Measurements from ENCODE around the gene TNFAIP8. TPM values are rescaled to one million over a fixed set of nuclear protein-coding genes. Genes with fewer than 3 reads are reported as not detected.

The TNFAIP8 gene
- total RNA-seq, 3 donors from 2014 or later (not counting 1 experiment from before 2014, with no cell fraction given) = 47.6 to 87.5 (median 76.3) TPM

GRCh38 chr5:119322948-119323537 is 32.8 kb upstream of the TNFAIP8 start:
- Mint-ChIP-seq H3K27ac (peak overlapping the region; percentile 68 to 71), H3K27me3 (ENCODE audit: low read depth in 2 of 2) (no peaks in the 10 kb centered on the region), H3K4me1 (peaks cover 75 to 82% of the 10 kb centered on the region in 2 donors), H3K4me3 (no peak overlapping the region), H3K36me3 (no peaks in the 10 kb centered on the region), H3K9me3 (no peaks in the 10 kb centered on the region)
- no peak for ATAC-seq
- 69% methylated on average over 3 of the region's 3 CpGs for WGBS (ENCODE audit: insufficient coverage)
- intact Hi-C loops (cut with micrococcal nuclease) = no loop called here
- DNase-seq = peak in 1 of 2 donors; percentile 56
- Histone ChIP-seq H3K4me3 (ENCODE audit: low read length) (no peak overlapping the region), H3K4me1 (ENCODE audit: control insufficient read depth, insufficient read depth, low read length) (peaks cover 61% of the 10 kb centered on the region), H3K36me3 (ENCODE audit: control insufficient read depth, insufficient read depth, low read length) (no peaks in the 10 kb centered on the region), H3K9me3 (ENCODE audit: control insufficient read depth, insufficient read depth, low read length) (no peaks in the 10 kb centered on the region), H3K27me3 (ENCODE audit: control insufficient read depth, insufficient read depth, low read length) (no peaks in the 10 kb centered on the region), H3K27ac (ENCODE audit: low read length) (no peak overlapping the region)
- no peak for TF ChIP-seq CTCF (IDR thresholded peaks at IDR 0.05)

- no peaks in the 10 kb centered on the region for H3K36me3 Mint-ChIP-seq
- Histone ChIP-seq H3K4me3 (ENCODE audit: low read length) (no peak overlapping the region), H3K36me3 (ENCODE audit: control insufficient read depth, insufficient read depth, low read length) (no peaks in the 10 kb centered on the region), H3K9me3 (ENCODE audit: control insufficient read depth, insufficient read depth, low read length) (no peaks in the 10 kb centered on the region), H3K27me3 (ENCODE audit: control insufficient read depth, insufficient read depth, low read length) (no peaks in the 10 kb centered on the region), H3K4me1 (ENCODE audit: control insufficient read depth, insufficient read depth, low read length) (peaks cover 60% of the 10 kb centered on the region), H3K27ac (ENCODE audit: low read length) (peak overlapping the region; percentile 9)
- no peak for ATAC-seq
- peak in 1 of 2 donors; percentile 17 for DNase-seq
- H3K27ac Mint-ChIP-seq = peak overlapping the region; percentile 68 to 71
- intact Hi-C loops (cut with micrococcal nuclease) = no loop called here
- H3K4me3 Mint-ChIP-seq = no peak overlapping the region
- no peak for TF ChIP-seq CTCF (IDR thresholded peaks at IDR 0.05)
- no peaks in the 10 kb centered on the region for H3K9me3 Mint-ChIP-seq
- peaks cover 75 to 82% of the 10 kb centered on the region in 2 donors for H3K4me1 Mint-ChIP-seq
- no peaks in the 10 kb centered on the region for H3K27me3 Mint-ChIP-seq (ENCODE audit: low read depth in 2 of 2)
These were observed 32.2 kb upstream of the TNFAIP8 start for GRCh38 chr5:119323601-119324000.

DNA sequence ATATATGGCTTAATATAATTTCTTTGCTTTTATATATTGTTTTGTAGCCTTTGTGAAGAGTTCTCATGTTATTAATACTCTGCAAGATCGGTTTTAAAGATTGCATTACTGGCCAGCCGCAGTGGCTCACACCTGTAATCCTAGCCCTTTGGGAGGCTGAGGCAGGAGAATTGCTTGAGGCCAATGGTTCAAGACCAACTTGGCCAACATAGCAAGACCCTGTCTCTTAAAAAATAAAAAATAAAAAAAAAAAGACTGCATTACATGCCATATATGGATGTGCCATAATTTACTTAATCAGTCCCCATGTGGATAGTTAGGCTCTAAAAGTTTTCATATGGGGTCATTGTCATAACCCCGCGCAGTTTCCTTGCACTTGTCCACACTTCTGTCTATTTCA is 31.0 kb upstream of the TNFAIP8 start:
- intact Hi-C loops (cut with micrococcal nuclease) = no loop called here
- H3K4me1 Mint-ChIP-seq = peaks cover 75 to 83% of the 10 kb centered on the region in 2 donors
- WGBS (ENCODE audit: insufficient coverage) = 87% methylated on average over 4 of the region's 4 CpGs

More for the DNA sequence above, 31.0 kb upstream of the TNFAIP8 start:
- H3K4me3 Mint-ChIP-seq = no peak overlapping the region
- peaks cover 69% of the 10 kb centered on the region for H3K4me1 ChIP-seq (ENCODE audit: control insufficient read depth, insufficient read depth, low read length)
- H3K36me3 ChIP-seq (ENCODE audit: control insufficient read depth, insufficient read depth, low read length) = no peaks in the 10 kb centered on the region
- no peak overlapping the region for H3K4me3 ChIP-seq (ENCODE audit: low read length)
- H3K27me3 Mint-ChIP-seq (ENCODE audit: low read depth in 2 of 2) = no peaks in the 10 kb centered on the region
- no peak overlapping the region for H3K27ac Mint-ChIP-seq
- H3K9me3 Mint-ChIP-seq = no peaks in the 10 kb centered on the region
- DNase-seq (no peak), ATAC-seq (no peak)
- no peaks in the 10 kb centered on the region for H3K36me3 Mint-ChIP-seq
- no peaks in the 10 kb centered on the region for H3K9me3 ChIP-seq (ENCODE audit: control insufficient read depth, insufficient read depth, low read length)
- H3K27ac ChIP-seq (ENCODE audit: low read length) = no peak overlapping the region
- no peak for TF ChIP-seq CTCF (IDR thresholded peaks at IDR 0.05)
- no peaks in the 10 kb centered on the region for H3K27me3 ChIP-seq (ENCODE audit: control insufficient read depth, insufficient read depth, low read length)

All from natural killer cell (primary cell).